WTC11 (cell line): Measurements from ENCODE around the gene DALRD3. TPM values are rescaled to one million over a fixed set of nuclear protein-coding genes. Genes with fewer than 3 reads are reported as not detected.
A peak's percentile ranks its signal among the peaks of the same experiment; 100 is the strongest.

ENCODE experiments used
- ATAC-seq: fragments of 200-7000 bp; cut with Tn5 transposase; 2 replicates; pipeline ENCODE4 v1.10.0; 2021; ENCODE audit warnings: mild to moderate bottlenecking, moderate library complexity
- CTCF ChIA-PET: fragments of 300-600 bp; sonication (Branson Sonifier 250); formaldehyde crosslinking; loops from one replicate; lab custom pipeline; 2021; ENCODE audit warnings: antibody characterized with exemption; lab: Charles Lee
- POLR2A ChIA-PET: fragments of 350-600 bp; sonication (Branson Sonifier 250); formaldehyde crosslinking; loops from one replicate; lab custom pipeline; 2021; ENCODE audit warnings: antibody characterized with exemption; lab: Charles Lee
- DNase-seq: peaks from one replicate; pipeline ENCODE4 v3.0.0; 2021; ENCODE audit warnings: low spot score
- H3K27ac Mint-ChIP-seq: 2 replicates; pipeline ENCODE4 v1.8.0; 2021; ENCODE audit warnings: mixed read lengths
- H3K27me3 Mint-ChIP-seq: 2 replicates; pipeline ENCODE4 v1.8.0; 2021; ENCODE audit warnings: low read depth, mild to moderate bottlenecking, moderate library complexity, mixed read lengths
- H3K36me3 Mint-ChIP-seq: 2 replicates; pipeline ENCODE4 v1.8.0; 2021; ENCODE audit warnings: mixed read lengths
- H3K4me1 Mint-ChIP-seq: 2 replicates; pipeline ENCODE4 v1.8.0; 2022; ENCODE audit warnings: mixed read lengths
- H3K4me3 Mint-ChIP-seq: 2 replicates; pipeline ENCODE4 v1.8.0; 2021; ENCODE audit warnings: mild to moderate bottlenecking, moderate library complexity, mixed read lengths
- H3K9me3 Mint-ChIP-seq: 2 replicates; pipeline ENCODE4 v1.8.0; 2021; ENCODE audit warnings: mixed read lengths
- ARID4B ChIP-seq: sonication (generic); formaldehyde crosslinking; IDR thresholded peaks from 2 replicates; pipeline ENCODE4 v1.8.0; 2023; ENCODE audit warnings: missing genetic modification reagents, mild to moderate bottlenecking, borderline replicate concordance
- ERG ChIP-seq: fragments of 250-450 bp; sonication (Bioruptor Pico); IDR thresholded peaks from 2 replicates; pipeline ENCODE4 v1.8.0; 2021; ENCODE audit warnings: mild to moderate bottlenecking
- FOXP1 ChIP-seq: sonication (generic); formaldehyde crosslinking; IDR thresholded peaks from 2 replicates; pipeline ENCODE4 v1.8.0; 2022; ENCODE audit warnings: missing genetic modification reagents, mild to moderate bottlenecking, moderate library complexity, borderline replicate concordance
- MAX ChIP-seq: sonication (generic); formaldehyde crosslinking; IDR thresholded peaks from 2 replicates; pipeline ENCODE4 v1.8.0; 2022; ENCODE audit warnings: mild to moderate bottlenecking, missing genetic modification reagents
- NFE2L1 ChIP-seq: sonication (generic); formaldehyde crosslinking; IDR thresholded peaks from 2 replicates; pipeline ENCODE4 v1.8.1; 2023; ENCODE audit warnings: missing genetic modification reagents
- NFYB ChIP-seq: sonication (generic); formaldehyde crosslinking; conservative IDR thresholded peaks from 2 replicates; pipeline ENCODE4 v1.8.0; 2022; ENCODE audit warnings: low read depth, missing genetic modification reagents
- TEAD1 ChIP-seq: sonication (generic); formaldehyde crosslinking; IDR thresholded peaks from 2 replicates; pipeline ENCODE4 v1.8.0; 2022; ENCODE audit warnings: mild to moderate bottlenecking, missing genetic modification reagents
- TEAD4 ChIP-seq: sonication (generic); formaldehyde crosslinking; IDR thresholded peaks from 2 replicates; pipeline ENCODE4 v1.8.0; 2022; ENCODE audit warnings: mild to moderate bottlenecking, missing genetic modification reagents
- ZSCAN18 ChIP-seq: fragments of 250-450 bp; sonication (Bioruptor Pico); IDR thresholded peaks from 2 replicates; pipeline ENCODE4 v2.1.2; 2022; ENCODE audit warnings: mild to moderate bottlenecking, moderate library complexity
- total RNA-seq: library from RNA; stranded (reverse); gene quantifications from 3 replicates; pipeline ENCODE4 v1.2.3, GENCODE V29; 2021

DALRD3 gene
- total RNA-seq, 1 experiment from 2014 or later = 41.4 TPM

GRCh38 chr3:48989126-48989795, 29.1 kb downstream of the DALRD3 start:
- no peaks in the 10 kb centered on the region; the same call in 1 of the 2 replicates for H3K36me3 Mint-ChIP-seq

More at GRCh38 chr3:48989126-48989795, 29.1 kb downstream of the DALRD3 start:
- no peaks in the 10 kb centered on the region for H3K27me3 Mint-ChIP-seq
- peak; percentile 69; the same call in 1 of the 2 replicates for TF ChIP-seq MAX (CRISPR knock-in tag)
- no peak for TF ChIP-seq ZSCAN18 (CRISPR knock-in tag)
- 0 out of 2 replicates have a peak, but pooled peaks have one; percentile 18 for TF ChIP-seq TEAD4 (CRISPR knock-in tag)
- TF ChIP-seq FOXP1 (CRISPR knock-in tag) = no peak
- TF ChIP-seq ARID4B (CRISPR knock-in tag) = peak; percentile 45; the same call in 1 of the 2 replicates
- TF ChIP-seq NFE2L1 (CRISPR knock-in tag) = 0 out of 2 replicates have a peak, but pooled peaks have one; percentile 44
- peak; percentile 70 for TF ChIP-seq TEAD1 (CRISPR knock-in tag)
- TF ChIP-seq NFYB (CRISPR knock-in tag) = 0 out of 2 replicates have a peak, but pooled peaks have one; percentile 5
- no peak for TF ChIP-seq ERG (CRISPR knock-in tag)
- H3K4me1 Mint-ChIP-seq = peaks cover 23% of the 10 kb centered on the region
- ChIA-PET POLR2A (interaction anchor here (0.5 to 4.5 kb wide), 8 partner anchors 18 to 150 kb away, joined by 3 to 61 read pairs (median 4); partner anchors contain the start of genes DALRD3, NDUFAF3, QRICH1 and WDR6), CTCF (interaction anchor here (0.6 to 7.6 kb wide), 10 partner anchors 9 to 303 kb away, joined by 3 to 107 read pairs (median 4); partner anchors contain the start of genes DALRD3, NCKIPSD, NDUFAF3 and QRICH1)
- peak overlapping the region; percentile 92 for H3K27ac Mint-ChIP-seq
- ATAC-seq (peak; percentile 10), DNase-seq (no peak)
- H3K4me3 Mint-ChIP-seq = peak overlapping the region; percentile 89
- H3K9me3 Mint-ChIP-seq = no peaks in the 10 kb centered on the region
